Jurkat, Clone E6-1 (cell line): Measurements from ENCODE around the gene HDGF.
"Not testable (repeated sequence)": the region's sequence is repeated elsewhere in the genome, so short reads cannot be mapped to it uniquely, and the experiment has no call there.

Experiments
- DNase-seq: peaks from one replicate; pipeline ENCODE4 v3.0.0-alpha.2; 2011; ENCODE audit warnings: low read depth, low spot score
- H3K4me3 ChIP-seq: 2 replicates; pipeline ENCODE4 v1.5.1; 2011; ENCODE audit warnings: mild to moderate bottlenecking, low read length, control low read depth, moderate library complexity

Gene HDGF

GRCh38 chr1:156767879-156768604 is 16.6 kb upstream of the HDGF start:
- no peak for DNase-seq
- H3K4me3 ChIP-seq: peak overlapping the region; percentile 92

GRCh38 chr1:156767101-156767878 is 15.8 kb upstream of the HDGF start, which contains the start of gene PRCC:
Gene PRCC (plus strand): TSS chr1:156767535. CDS start chr1:156767772, 237 bp downstream.
- peak; percentile 100 for DNase-seq
- H3K4me3 ChIP-seq: peak within 1 kb of the TSS; percentile 92

DNA sequence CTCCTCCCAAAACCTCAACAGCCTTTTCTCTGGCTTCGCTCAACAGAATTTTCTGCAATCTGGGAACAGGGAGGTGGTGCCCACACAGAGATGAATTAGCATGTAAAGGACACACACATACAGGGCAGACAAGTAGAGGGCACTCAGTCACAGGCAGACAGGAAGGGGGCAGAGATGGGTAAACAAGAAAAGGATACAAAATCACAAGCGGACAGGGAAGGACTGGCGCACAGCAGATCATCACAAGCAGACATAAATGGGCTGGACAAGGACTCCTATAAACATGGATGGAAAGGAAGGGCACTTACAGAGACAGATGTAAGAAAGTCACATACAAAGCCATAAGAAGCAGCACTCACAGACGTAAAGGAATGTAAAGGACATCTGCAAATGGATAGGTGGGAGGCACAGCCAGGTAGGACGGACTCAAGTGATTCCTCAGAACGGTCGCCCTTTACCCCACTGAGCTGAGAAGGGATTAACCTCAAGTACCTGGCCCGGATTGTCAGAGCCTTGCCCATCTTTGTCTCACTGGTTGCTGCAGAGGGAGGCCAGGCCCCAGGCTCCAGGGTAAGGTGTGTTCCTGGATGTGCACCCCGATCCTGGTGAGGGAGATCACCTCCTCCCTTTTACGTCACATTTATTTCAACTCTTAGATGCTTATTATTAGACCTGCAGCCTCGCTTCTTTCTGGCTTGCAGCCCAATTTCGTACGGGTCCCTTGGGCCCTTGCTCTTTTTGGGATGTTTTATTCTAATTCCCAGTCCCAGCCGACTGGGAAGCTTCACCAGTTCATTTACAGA is 15.0 kb upstream of the HDGF start:
- H3K4me3 ChIP-seq: peak overlapping the region; percentile 92
- DNase-seq: no peak

DNA sequence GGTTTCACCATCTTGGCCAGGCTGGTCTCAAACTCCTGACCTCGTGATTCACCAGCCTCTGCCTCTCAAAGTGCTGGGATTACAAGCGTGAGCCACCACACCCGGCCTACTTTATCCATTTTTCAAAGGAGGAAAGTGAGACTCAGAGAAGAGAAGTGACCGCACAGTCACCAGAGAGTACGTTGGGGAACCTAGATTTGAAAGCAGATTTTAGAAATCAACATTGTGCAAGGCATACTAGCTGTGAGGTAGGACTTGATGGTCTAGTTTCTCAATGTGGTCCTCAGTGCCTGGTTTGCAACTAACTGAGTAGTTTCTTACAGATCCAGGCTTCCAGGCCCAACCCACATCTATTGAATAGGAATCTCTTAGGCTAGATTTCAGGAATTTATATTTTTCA is 14.2 kb upstream of the HDGF start:
- DNase-seq: no peak
- no peak overlapping the region for H3K4me3 ChIP-seq

GRCh38 chr1:156765136-156765535 is 13.7 kb upstream of the HDGF start:
- DNase-seq, H3K4me3 ChIP-seq: not testable (repeated sequence)

DNA sequence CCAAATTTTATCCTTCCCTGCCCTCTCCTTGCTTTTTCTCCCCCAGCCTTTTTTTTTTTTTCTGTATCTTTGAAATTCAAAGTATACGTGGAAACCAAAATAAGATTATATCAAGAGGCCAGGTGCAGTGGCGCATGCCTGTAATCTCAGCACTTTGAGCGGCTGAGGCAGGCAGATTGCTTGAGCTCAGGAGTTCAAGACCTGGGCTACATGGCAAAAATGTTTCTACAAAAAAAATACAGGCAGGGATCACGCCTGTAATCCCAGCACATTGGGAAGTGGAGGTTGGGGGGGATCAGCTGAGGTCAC is 9.3 kb upstream of the HDGF start:
- DNase-seq: no peak

GRCh38 chr1:156760092-156760795 is 8.8 kb upstream of the HDGF start:
- no peak for DNase-seq
- H3K4me3 ChIP-seq: no peak overlapping the region

More for the DNA sequence above, 9.3 kb upstream of the HDGF start:
- no peak overlapping the region for H3K4me3 ChIP-seq

DNA sequence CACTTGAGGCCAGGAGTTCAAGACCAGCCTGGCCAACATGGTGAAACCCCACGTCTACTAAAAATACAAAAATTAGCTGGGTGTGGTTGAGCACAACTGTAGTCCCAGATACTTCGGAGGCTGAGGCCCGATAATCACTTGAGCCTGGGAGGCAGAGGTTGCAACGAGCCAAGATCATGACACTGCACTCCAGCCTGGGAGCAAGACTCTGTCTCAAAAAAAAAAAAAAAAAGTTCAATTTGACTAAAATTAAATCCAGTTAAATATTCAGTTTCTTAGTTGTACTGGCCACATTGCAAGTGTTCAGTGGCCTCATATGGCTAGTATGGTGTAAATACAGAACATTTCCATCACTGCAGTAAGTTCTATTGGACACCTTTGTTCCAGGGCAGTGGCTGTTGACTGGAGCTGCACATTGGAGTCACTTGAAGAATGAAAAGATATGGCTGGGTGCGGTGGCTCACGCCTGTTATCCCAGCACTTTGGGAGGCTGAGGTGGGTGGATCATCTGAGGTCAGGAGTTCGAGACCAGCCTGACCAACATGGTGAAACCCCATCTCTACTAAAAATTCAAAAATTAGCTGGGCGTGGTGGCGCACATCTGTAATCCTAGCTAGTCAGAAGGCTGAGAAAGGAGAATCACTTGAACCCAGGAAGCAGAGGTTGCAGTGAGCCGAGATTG is 6.2 kb upstream of the HDGF start:
- not testable (repeated sequence) for DNase-seq

DNA sequence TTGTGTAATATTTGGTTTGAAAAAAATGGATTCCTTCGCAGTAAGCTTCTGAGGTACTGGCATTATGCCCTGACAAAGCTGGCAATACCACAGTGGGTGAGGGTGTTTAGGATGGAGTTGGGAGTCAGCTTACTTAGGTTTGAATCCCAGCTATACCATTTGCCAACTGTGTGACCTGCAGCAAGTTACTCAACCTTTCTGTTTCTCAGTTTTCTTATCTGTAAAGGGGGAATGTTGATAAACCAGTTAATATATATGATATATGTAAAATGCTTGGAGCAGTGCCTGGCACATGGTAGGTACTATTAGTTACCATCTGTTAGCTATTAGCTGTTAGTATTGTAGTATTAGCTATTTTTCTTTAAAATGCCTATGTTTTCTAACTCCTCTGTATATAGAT is 4.9 kb upstream of the HDGF start:
- no peak overlapping the region for H3K4me3 ChIP-seq
- no peak for DNase-seq

More for the DNA sequence above, 6.2 kb upstream of the HDGF start:
- not testable (repeated sequence) for H3K4me3 ChIP-seq

DNA sequence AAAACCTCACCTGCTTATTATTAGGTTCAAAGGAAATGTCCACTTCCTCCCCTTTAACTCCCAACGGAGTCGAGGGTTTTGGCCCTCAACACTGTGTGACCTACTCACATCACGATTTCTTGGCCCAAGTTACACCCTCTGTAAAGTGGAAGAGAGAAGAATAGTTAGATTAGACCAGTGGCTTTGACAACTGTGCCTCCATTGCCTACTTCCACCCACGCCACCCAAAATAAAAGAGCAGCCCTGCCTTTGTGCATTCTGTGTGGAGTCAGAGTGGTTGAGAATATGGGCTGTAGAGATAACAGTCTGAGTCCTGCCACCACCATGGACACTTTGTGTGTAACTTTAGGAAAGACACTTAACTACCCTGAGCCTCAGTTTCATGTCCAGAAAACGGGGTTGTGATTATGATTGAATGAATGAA is 4.1 kb upstream of the HDGF start:
- no peak overlapping the region for H3K4me3 ChIP-seq
- no peak for DNase-seq

DNA sequence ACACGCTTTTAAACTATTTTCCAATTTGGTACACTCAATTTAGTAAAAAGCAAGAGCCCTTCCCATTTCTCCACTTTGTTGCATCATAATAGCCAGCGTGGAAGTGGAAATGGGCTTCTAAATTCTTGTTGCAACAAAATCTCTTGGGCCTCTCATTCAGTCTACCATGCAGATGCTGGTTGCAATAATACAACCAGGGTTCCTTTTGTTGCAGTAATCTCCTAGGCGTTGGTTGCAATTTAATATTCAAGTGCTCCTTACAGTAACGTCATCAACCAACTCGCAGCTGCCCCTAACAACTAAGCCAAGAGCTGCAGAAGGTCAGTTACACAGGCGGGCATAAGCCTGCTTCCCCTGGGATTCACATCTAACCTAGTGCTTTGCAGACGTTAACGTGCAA is 2.7 kb upstream of the HDGF start:
- no peak overlapping the region for H3K4me3 ChIP-seq
- no peak for DNase-seq

- H3K4me3 ChIP-seq: peak overlapping the region; percentile 98
- DNase-seq: no peak
Measured at GRCh38 chr1:156752843-156753482, 1.5 kb upstream of the HDGF start.

GRCh38 chr1:156751757-156752481 is 444 bp upstream of the HDGF start:
- H3K4me3 ChIP-seq: peak overlapping the region; percentile 98
- DNase-seq: peak; percentile 96

DNA sequence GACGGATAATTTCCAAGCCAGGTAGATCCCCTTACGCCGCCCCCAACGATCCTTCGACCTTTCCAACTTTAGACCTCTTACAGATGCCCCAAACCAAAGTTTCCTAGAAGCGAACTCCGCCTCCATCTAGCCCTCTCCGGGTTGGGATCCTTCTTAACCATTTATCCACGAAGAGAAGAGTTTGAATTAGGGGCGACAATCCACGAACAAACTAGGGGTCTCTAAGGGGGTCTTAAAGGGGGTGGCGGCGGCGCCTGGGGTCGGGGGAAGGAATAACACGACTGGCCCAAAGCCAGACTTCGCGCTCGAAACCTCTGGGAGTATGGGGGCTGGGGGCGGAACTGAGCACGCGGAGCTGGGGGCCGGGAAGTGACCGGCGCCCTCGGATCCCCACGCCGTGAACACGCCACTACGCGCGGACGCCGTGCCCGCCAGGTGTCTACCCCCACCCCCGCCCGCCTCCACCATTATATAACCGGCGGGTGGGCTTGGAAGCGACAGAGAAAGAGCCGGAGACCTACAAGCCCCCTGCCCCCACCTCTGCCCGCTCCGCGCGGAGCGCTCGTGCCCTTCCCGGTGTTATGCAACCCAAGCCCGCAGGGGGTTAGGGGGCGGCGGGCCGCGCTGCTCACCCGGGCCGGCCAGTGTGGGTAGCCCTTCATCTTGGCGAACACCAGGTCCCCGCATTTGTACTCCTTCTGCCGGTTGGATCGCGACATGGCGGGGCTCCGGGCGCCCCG is 594 bp downstream of the HDGF start:
- DNase-seq: no peak

DNA sequence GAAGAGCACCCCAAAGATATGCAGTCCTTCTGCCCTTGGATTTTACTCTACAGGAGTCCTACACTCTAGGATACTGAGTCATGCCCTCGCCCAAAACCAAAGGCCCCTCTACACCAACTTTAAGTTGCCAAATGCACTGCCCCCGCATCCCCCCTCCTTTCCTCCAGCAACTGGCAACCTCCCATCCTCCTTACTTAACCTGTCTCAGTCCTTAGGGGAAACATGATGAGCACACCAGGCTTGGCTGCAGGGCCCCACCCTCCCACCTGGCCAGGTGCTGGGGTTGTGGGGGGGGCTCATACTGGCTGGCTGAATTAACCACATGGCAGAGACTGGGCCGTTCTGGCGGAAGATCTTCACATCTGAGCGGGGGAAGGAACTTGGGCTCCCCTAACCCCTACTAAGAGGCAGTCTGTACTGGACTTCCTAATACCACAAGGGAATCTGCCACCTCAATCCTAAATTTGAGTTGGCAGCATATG is 1.2 kb downstream of the HDGF start:
- DNase-seq: no peak
- peak overlapping the region; percentile 98 for H3K4me3 ChIP-seq

More for the DNA sequence above, 594 bp downstream of the HDGF start:
- peak overlapping the region; percentile 98 for H3K4me3 ChIP-seq

DNA sequence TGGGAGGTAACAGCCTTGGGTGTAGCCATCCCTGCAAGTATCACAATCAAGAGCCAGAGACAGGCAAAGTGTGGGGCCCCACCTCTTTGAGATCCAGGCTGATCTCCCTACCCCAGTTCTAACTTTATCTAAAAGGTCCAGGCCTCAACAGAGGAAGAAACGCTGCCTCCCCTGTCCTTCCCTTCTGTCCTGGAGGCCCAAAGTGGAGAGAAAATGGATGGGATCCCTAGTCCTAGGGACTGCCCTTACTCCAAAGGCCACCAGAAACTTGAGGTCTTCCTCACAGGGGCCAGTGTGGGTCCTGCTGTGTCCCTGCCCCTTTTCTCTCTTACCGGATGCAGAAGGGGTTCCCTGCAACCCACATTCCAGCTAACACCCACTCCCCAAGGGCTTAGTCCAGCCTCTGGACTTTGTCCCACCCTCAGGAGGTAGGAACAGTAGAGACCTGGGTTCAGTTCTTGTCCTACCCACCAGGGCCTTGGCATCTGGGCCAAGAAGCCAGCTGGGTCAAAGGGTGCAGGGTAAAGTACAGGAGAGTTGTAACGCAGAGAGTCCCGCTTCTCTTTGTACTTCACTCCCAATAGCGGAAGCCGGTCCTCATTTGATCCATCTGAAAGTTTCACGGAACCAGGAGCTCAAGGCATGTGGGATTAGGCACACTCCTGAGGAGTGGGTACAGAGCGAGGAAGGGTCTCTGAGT is 1.9 kb downstream of the HDGF start:
- H3K4me3 ChIP-seq: peak overlapping the region; percentile 98
- no peak for DNase-seq
